Thoracic aorta (tissue), 2 donors: ENCODE measurements around the gene POLRMT. TPM values are rescaled to one million over a fixed set of nuclear protein-coding genes. Genes with fewer than 3 reads are reported as not detected.
"Not testable (repeated sequence)": the region's sequence is repeated elsewhere in the genome, so short reads cannot be mapped to it uniquely, and the experiment has no call there.

Experiments
- ATAC-seq: fragments of 150-250 bp; one replicate; pipeline ENCODE4 v1.8.0; 2017; ENCODE audit warnings: low read depth; ENCODE audit not compliant: insufficient number of reproducible peaks, low FRiP score
- DNase-seq: peaks from one replicate; pipeline ENCODE4 v3.0.0-alpha.2; 2020; ENCODE audit warnings: low spot score
- H3K27ac ChIP-seq, 2 donors: fragments of 200-600 bp; sonication (generic); 1 replicate in 1 of 2; 2 replicates in 1 of 2; pipeline ENCODE4 v1.5.1; 2016; ENCODE audit warnings: mild to moderate bottlenecking in 2 of 2, moderate library complexity in 2 of 2
- H3K27me3 ChIP-seq: fragments of 200-600 bp; sonication (generic); replicated peaks from 2 replicates; pipeline ENCODE4 v1.6.0; 2016; ENCODE audit warnings: mild to moderate bottlenecking; ENCODE audit not compliant: insufficient read depth
- H3K36me3 ChIP-seq: fragments of 200-600 bp; sonication (generic); one replicate; pipeline ENCODE4 v1.5.1; 2016
- H3K4me1 ChIP-seq, 2 donors: fragments of 200-600 bp; sonication (generic); 1 replicate in 1 of 2; 2 replicates in 1 of 2; pipeline versions ENCODE4 v1.5.1 to v1.6.0; 2016; ENCODE audit warnings: low read depth in 2 of 2, mild to moderate bottlenecking in 1 of 2; ENCODE audit not compliant: control insufficient read depth in 1 of 2
- H3K4me3 ChIP-seq: fragments of 200-600 bp; sonication (generic); 2 replicates; pipeline ENCODE4 v1.5.1; 2016; ENCODE audit warnings: mild to moderate bottlenecking
- H3K9me3 ChIP-seq: fragments of 200-600 bp; sonication (generic); 2 replicates; pipeline ENCODE4 v1.5.1; 2016
- total RNA-seq, 2 donors: library from RNA; depleted of rRNA; stranded (reverse); fragments of >200 nt; gene quantifications; one replicate each; pipeline versions ENCODE4 v1.1.0 to v1.2.3, GENCODE V29; 2016
- TF ChIP-seq, protein P1 (sequence below): fragments of 200-600 bp; sonication (generic); IDR thresholded peaks from one replicate; pipeline ENCODE4 v1.5.1; 2019; ENCODE audit warnings: antibody characterized with exemption

POLRMT gene
- total RNA-seq, 2 donors from 2014 or later: 23.8 to 30.9 TPM

DNA sequence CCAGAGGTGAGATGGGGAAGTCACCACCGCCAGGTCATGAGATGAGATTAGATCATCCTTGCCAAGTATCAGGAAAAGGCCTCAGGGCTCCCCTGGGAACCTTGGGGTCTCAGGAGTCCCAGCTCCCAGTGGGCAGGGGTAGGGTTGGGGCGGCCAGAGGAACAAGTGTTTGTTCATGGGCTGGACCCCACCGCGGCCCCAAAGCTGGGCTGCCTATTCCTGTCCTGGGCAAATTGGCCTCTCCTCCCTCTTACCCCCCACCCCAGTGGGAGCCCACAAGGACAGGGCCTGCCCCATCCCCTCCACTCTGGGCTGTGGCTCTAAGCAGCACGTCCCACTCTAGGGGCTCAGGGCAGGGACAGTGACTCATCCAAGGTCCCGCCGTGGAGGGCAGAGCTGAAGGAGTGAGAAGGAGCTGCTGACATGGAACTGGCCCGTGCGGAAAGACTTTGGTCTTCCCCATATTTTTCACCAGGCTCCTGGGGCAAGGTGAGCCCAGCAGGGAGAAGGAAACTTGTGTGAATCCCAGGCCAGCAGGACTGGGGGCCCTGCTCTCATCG lies 47.7 kb downstream of the POLRMT start:
- Histone ChIP-seq H3K27me3 (peaks cover 7% of the 10 kb centered on the region), H3K4me1 (peaks cover 2 to 4% of the 10 kb centered on the region in 2 donors), H3K4me3 (no peak overlapping the region), H3K36me3 (peaks cover 24% of the 10 kb centered on the region), H3K27ac (no peak overlapping the region), H3K9me3 (no peaks in the 10 kb centered on the region)
- TF ChIP-seq, protein P1, sequence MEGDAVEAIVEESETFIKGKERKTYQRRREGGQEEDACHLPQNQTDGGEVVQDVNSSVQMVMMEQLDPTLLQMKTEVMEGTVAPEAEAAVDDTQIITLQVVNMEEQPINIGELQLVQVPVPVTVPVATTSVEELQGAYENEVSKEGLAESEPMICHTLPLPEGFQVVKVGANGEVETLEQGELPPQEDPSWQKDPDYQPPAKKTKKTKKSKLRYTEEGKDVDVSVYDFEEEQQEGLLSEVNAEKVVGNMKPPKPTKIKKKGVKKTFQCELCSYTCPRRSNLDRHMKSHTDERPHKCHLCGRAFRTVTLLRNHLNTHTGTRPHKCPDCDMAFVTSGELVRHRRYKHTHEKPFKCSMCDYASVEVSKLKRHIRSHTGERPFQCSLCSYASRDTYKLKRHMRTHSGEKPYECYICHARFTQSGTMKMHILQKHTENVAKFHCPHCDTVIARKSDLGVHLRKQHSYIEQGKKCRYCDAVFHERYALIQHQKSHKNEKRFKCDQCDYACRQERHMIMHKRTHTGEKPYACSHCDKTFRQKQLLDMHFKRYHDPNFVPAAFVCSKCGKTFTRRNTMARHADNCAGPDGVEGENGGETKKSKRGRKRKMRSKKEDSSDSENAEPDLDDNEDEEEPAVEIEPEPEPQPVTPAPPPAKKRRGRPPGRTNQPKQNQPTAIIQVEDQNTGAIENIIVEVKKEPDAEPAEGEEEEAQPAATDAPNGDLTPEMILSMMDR: no peak
- DNase-seq (no peak), ATAC-seq (no peak)

DNA sequence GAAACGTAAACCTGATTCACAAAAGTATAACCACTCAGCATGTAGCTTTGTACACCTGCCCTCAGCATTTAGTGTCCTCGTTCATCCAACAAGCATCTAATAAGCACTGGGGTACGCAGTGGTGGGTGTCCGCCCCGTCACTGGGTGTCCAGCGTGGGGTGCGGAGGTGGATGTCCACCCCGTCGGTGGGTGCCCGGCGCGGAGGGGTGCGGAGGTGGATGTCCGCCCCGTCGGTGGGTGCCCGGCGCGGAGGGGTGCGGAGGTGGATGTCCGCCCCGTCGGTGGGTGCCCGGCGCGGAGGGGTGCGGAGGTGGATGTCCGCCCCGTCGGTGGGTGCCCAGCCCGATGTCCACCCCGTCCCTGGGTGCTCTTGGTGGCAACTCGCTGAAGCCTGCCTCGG lies 48.2 kb downstream of the POLRMT start:
- DNase-seq, H3K4me1 ChIP-seq, H3K27me3 ChIP-seq, H3K9me3 ChIP-seq, H3K27ac ChIP-seq, H3K4me3 ChIP-seq, ATAC-seq: not testable (repeated sequence)
- H3K36me3 ChIP-seq: peaks cover 28% of the 10 kb centered on the region

DNA sequence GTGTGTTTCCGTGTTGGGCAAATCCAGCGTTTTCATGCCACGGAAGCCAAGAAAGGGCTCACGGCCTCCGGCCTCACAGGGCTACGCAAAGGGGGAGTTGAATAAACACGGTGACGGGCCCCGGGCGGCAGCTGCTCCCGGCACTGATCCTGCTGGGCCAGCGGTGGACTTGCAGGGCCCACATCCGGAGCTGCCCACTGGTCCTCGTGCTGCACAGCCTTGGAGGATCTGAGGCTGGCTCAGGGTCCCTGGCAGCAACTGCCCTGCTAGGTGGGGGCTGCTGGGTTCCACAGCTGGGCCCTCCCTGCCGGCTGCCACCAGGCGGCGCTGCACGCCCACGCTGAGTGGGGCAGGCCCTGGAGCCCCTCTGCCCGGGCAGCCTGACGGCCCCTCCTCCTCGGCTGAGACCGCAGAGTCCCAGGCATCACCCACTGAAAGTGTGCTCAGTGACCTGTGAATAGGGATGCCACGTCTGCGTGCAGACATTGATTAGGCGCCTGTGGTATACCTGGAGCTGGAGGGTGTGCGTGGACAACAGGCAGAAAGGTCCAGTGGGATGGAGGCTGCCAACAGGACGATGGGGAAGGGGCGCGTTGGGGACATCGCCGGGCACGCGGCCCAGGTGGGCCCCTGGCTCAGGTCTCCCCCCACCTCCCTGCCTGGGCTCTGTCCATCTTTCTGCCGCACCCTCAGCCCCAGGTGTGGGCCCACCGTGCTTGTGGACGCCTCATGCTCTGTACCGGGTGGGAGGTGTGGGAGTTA lies 48.9 kb downstream of the POLRMT start:
- ATAC-seq: no peak
- DNase-seq: no peak
- Histone ChIP-seq H3K36me3 (peaks cover 34% of the 10 kb centered on the region), H3K4me1 (peaks cover 0 to 3% of the 10 kb centered on the region in 2 donors), H3K4me3 (no peak overlapping the region), H3K27ac (no peak overlapping the region), H3K9me3 (no peaks in the 10 kb centered on the region), H3K27me3 (peaks cover 5% of the 10 kb centered on the region)
- TF ChIP-seq, protein P1: peak; percentile 54

DNA sequence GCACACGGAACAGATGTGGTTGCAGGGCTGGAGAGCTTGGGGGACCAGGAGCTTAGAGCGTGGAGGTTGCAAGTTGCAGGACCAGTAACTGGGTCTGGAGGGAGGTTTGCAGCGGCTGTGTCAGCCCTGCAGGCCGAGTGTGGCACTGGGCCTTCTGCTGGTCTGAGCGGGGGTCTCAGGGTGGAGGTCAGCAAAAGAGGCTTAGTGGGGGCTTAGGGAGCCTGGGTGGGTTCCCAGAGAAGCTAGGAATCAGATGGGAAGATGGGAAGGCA lies 49.4 kb downstream of the POLRMT start:
- ATAC-seq (no peak), DNase-seq (no peak)
- no peak overlapping the region for H3K27ac ChIP-seq
- H3K36me3 ChIP-seq: peaks cover 34% of the 10 kb centered on the region
- no peaks in the 10 kb centered on the region for H3K9me3 ChIP-seq
- peaks cover under 1% of the 10 kb centered on the region for H3K27me3 ChIP-seq
- no peaks in the 10 kb centered on the region for H3K4me1 ChIP-seq
- TF ChIP-seq, protein P1: no peak
- no peak overlapping the region for H3K4me3 ChIP-seq

DNA sequence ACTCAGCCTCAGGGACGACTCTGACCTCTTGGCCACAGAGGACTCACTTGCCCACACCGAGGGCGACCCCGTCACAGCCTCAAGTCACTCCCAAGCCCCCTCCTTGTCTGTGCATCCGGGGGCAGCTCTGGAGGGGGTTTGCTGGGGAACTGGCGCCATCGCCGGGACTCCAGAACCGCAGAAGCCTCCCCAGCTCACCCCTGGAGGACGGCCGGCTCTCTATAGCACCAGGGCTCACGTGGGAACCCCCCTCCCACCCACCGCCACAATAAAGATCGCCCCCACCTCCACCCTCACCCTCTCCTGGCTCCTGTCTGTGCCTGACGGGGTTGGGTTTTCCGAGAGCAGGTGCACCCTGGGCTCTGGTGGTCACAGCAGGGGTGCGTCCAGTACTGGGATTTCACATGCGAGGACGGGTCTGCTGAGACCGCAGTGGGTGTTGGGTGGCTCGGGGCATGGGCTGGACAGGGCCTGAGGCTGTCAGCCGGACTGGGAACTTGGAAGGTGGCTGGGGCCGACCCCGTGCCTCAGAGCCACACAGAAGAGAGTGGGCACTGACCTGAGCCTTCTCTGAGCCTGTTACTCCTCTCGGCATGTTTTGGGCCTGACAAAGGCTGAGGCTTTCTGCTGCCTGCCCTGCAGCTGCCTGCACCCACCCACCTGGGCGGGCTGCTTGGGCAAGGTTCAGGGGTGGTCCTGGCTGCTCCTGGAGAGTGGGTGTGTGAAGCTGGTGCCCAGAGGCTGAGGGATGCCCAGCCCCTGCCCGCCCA lies 50.0 kb downstream of the POLRMT start:
- ATAC-seq (no peak), DNase-seq (no peak)
- Histone ChIP-seq H3K4me3 (no peak overlapping the region), H3K9me3 (no peaks in the 10 kb centered on the region), H3K27ac (no peak overlapping the region), H3K27me3 (no peaks in the 10 kb centered on the region), H3K36me3 (peaks cover 36% of the 10 kb centered on the region), H3K4me1 (no peaks in the 10 kb centered on the region)
- TF ChIP-seq, protein P1: no peak
